A673 (cell line): ENCODE results near the gene AUH. TPM values are rescaled to one million over a fixed set of nuclear protein-coding genes. Genes with fewer than 3 reads are reported as not detected.
"Not testable (repeated sequence)": the region's sequence is repeated elsewhere in the genome, so short reads cannot be mapped to it uniquely, and the experiment has no call there.

ENCODE experiments used
- BruUV-seq: library from RNA; stranded (reverse); fragments of 400-500 nt; replicated peaks from 2 replicates; lab custom pipeline; 2021; lab: Mats Ljungman, UMichigan
- CTCF ChIA-PET: fragments of 300-600 bp; sonication (Branson Sonifier 250); formaldehyde crosslinking; loops from one replicate; lab custom pipeline; 2022; ENCODE audit warnings: antibody characterized with exemption; lab: Charles Lee
- POLR2A ChIA-PET: fragments of 300-600 bp; sonication (Branson Sonifier 250); formaldehyde crosslinking; loops from one replicate; lab custom pipeline; 2022; ENCODE audit warnings: antibody characterized with exemption; ENCODE audit not compliant: low non-redundant PET; lab: Charles Lee
- DNase-seq: peaks from one replicate; pipeline ENCODE4 v3.0.0-alpha.2; 2015; ENCODE audit warnings: low spot score
- H3K27ac ChIP-seq: fragments of 200-600 bp; sonication (generic); 2 replicates; pipeline ENCODE4 v1.5.1; 2016; ENCODE audit warnings: mixed run types, low read depth, mild to moderate bottlenecking, mixed read lengths, antibody characterized with exemption, low read length; ENCODE audit not compliant: poor library complexity, severe bottlenecking
- H3K27me3 ChIP-seq: fragments of 200-600 bp; sonication (generic); replicated peaks from 2 replicates; pipeline ENCODE4 v1.6.1; 2017; ENCODE audit warnings: mixed run types, low read depth, mild to moderate bottlenecking, mixed read lengths, antibody characterized with exemption, low read length; ENCODE audit not compliant: insufficient read depth, poor library complexity
- H3K36me3 ChIP-seq: fragments of 200-600 bp; sonication (generic); 2 replicates; pipeline ENCODE4 v1.6.1; 2016; ENCODE audit warnings: mixed run types, mild to moderate bottlenecking, mixed read lengths, antibody characterized with exemption, low read length; ENCODE audit not compliant: insufficient read depth, poor library complexity, severe bottlenecking
- H3K4me1 ChIP-seq: fragments of 200-600 bp; sonication (generic); 2 replicates; pipeline ENCODE4 v1.6.1; 2017; ENCODE audit warnings: mixed run types, mild to moderate bottlenecking, mixed read lengths, antibody characterized with exemption, low read length; ENCODE audit not compliant: insufficient read depth, poor library complexity, severe bottlenecking
- H3K4me3 ChIP-seq: fragments of 200-600 bp; sonication (generic); 2 replicates; pipeline ENCODE4 v1.5.1; 2016; ENCODE audit warnings: low read depth, mixed run types, mild to moderate bottlenecking, mixed read lengths, low read length; ENCODE audit not compliant: poor library complexity, severe bottlenecking
- H3K9me3 ChIP-seq: fragments of 200-600 bp; sonication (generic); 2 replicates; pipeline ENCODE4 v1.6.1; 2016; ENCODE audit warnings: mixed run types, low read depth, mild to moderate bottlenecking, mixed read lengths, antibody characterized with exemption, low read length; ENCODE audit not compliant: poor library complexity, severe bottlenecking
- EZH2 ChIP-seq: fragments of 200-600 bp; sonication (generic); IDR thresholded peaks from 2 replicates; pipeline ENCODE4 v1.6.1; 2017; ENCODE audit warnings: borderline replicate concordance, low read depth, mild to moderate bottlenecking, mixed read lengths, antibody characterized with exemption, low read length; ENCODE audit not compliant: poor library complexity, severe bottlenecking
- intact Hi-C: fragments of 100-400 bp; cut with micrococcal nuclease; formaldehyde crosslinking; loops from one replicate; pipeline ENCODE4 v1.10.0; 2022; ENCODE audit not compliant: unreplicated experiment
- total RNA-seq: library from RNA; stranded (reverse); gene quantifications from 2 replicates; pipeline ENCODE4 v1.2.3, GENCODE V29; 2021
- TF ChIP-seq, protein P1 (sequence below): fragments of 300-800, 200-600 bp; sonication (generic); conservative IDR thresholded peaks from 2 replicates; pipeline ENCODE4 v1.5.1; 2017; ENCODE audit warnings: low read depth, mild to moderate bottlenecking, antibody characterized with exemption, low read length, moderate library complexity, mixed read lengths

Gene AUH
- total RNA-seq, 1 experiment from 2014 or later = 12.3 TPM

DNA sequence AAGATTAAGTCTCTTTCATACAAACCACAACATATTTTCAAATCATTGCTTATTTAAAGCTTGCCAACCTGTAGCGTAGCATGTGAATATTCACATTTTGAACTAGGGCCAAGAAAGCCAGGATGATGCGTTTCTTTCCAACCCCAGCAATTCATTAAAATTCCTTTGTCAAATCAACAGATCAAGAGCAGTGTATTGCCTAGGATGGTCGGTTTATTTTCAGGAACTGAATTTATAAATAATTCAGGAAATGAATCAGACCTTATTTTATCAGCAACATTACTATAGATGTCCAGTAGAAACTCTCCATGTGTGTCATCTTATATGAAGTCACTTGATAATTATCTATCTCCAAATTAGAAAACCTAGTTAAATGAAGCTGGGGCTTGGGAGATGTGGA is 13.2 kb upstream of the AUH start:
- intact Hi-C loops = no loop called here
- no peak for TF ChIP-seq EZH2
- TF ChIP-seq, protein P1, sequence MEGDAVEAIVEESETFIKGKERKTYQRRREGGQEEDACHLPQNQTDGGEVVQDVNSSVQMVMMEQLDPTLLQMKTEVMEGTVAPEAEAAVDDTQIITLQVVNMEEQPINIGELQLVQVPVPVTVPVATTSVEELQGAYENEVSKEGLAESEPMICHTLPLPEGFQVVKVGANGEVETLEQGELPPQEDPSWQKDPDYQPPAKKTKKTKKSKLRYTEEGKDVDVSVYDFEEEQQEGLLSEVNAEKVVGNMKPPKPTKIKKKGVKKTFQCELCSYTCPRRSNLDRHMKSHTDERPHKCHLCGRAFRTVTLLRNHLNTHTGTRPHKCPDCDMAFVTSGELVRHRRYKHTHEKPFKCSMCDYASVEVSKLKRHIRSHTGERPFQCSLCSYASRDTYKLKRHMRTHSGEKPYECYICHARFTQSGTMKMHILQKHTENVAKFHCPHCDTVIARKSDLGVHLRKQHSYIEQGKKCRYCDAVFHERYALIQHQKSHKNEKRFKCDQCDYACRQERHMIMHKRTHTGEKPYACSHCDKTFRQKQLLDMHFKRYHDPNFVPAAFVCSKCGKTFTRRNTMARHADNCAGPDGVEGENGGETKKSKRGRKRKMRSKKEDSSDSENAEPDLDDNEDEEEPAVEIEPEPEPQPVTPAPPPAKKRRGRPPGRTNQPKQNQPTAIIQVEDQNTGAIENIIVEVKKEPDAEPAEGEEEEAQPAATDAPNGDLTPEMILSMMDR = no peak
- Histone ChIP-seq H3K4me3 (no peak overlapping the region), H3K36me3 (no peaks in the 10 kb centered on the region), H3K9me3 (no peaks in the 10 kb centered on the region), H3K27me3 (no peaks in the 10 kb centered on the region), H3K27ac (no peak overlapping the region), H3K4me1 (no peaks in the 10 kb centered on the region)
- DNase-seq = peak; percentile 41
- BruUV-seq = no TSS peak
- ChIA-PET CTCF (interaction anchor here (0.6 kb wide), 1 partner anchor 103 kb away, joined by 3 read pairs; no protein-coding TSS in a partner anchor), POLR2A (no interaction called here)

DNA sequence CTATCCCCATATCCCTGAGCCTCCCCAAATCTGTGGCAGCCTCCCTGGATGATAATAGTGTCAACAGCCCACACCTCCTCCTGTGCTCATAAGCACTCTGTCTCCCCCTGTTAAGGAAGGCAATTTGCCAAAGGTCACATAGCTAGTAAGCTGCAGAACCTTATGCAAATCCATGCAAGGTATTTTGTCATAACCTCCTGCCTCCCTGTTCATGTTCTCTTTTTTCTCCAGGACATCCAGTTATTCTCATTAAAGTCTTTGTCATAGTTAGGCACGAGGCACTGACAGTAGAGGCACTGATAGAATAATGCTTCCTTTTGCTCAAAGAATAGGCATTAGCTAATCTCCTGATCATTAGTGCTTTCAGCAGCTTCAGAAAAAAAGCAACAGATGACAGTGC is 10.2 kb upstream of the AUH start:
- H3K4me1 ChIP-seq = no peaks in the 10 kb centered on the region
- DNase-seq = no peak
- TF ChIP-seq, protein P1 = no peak
- no TSS peak for BruUV-seq
- POLR2A ChIA-PET = no interaction called here
- H3K27me3 ChIP-seq = no peaks in the 10 kb centered on the region
- H3K36me3 ChIP-seq = no peaks in the 10 kb centered on the region
- intact Hi-C loops = no loop called here
- no peaks in the 10 kb centered on the region for H3K9me3 ChIP-seq
- no peak overlapping the region for H3K4me3 ChIP-seq
- H3K27ac ChIP-seq = no peak overlapping the region
- CTCF ChIA-PET = no interaction called here

DNA sequence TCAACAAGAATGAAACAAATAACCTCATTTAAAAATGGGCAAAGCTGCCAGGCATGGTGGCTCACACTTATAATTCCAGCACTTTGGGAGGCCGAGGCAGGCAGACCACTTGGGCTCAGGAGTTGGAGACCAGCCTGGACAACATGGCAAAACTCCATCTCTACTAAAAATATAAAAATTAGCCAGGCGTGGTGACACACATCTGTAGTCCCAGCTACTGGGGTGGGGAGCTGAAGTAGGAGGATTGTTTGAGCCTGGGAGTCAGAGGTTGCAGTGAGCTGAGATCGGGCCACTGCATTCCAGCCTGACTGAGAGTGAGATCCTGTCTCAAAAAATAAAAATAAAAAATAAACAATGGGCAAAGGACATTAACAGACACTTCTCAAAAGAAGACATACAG is 8.3 kb upstream of the AUH start:
- H3K27ac ChIP-seq, H3K4me1 ChIP-seq, H3K9me3 ChIP-seq, H3K4me3 ChIP-seq, BruUV-seq, POLR2A ChIA-PET, H3K27me3 ChIP-seq, CTCF ChIA-PET, DNase-seq, H3K36me3 ChIP-seq, intact Hi-C loops: not testable (repeated sequence)

DNA sequence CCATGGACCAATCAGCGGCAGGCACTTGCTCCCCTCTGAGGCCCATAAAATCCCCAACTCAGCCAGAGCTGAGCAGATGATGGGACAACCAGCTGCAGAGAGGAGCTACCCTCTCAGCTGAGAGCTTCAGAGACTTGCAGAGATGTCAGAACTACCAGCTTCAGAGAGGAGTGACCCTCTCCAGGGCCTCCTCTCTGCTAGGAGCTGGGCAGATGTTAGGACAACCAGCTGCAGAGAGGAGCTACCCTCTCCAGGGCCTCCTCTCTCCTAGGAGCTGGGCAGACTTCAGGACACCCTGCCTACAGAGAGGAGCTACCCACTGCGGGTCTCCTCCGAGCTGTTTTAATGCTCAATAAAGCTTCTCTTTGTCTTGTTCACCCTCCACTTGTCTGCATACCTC is 3.0 kb upstream of the AUH start:
- ChIA-PET POLR2A (no interaction called here), CTCF (no interaction called here)
- Histone ChIP-seq H3K27ac (no peak overlapping the region), H3K36me3 (no peaks in the 10 kb centered on the region), H3K4me1 (peaks cover 6% of the 10 kb centered on the region), H3K9me3 (no peaks in the 10 kb centered on the region), H3K27me3 (no peaks in the 10 kb centered on the region), H3K4me3 (no peak overlapping the region)
- TF ChIP-seq EZH2 = no peak
- TF ChIP-seq, protein P1 = no peak
- no peak for DNase-seq
- BruUV-seq = no TSS peak
- intact Hi-C loops = no loop called here
